MCF 10A (cell line): ENCODE data around the gene SPDYA. TPM values are rescaled to one million over a fixed set of nuclear protein-coding genes. Genes with fewer than 3 reads are reported as not detected.

Experiments
- Bru-seq: library from RNA; stranded (reverse); fragments of 400-500 nt; gene quantifications from one replicate; lab custom pipeline; 2021; lab: Mats Ljungman, UMichigan
- BruChase-seq, 2 experiments: library from RNA; stranded (reverse); fragments of 400-500 nt; gene quantifications; one replicate each; lab custom pipeline; 2021; lab: Mats Ljungman, UMichigan
- BruUV-seq: library from RNA; stranded (reverse); fragments of 400-500 nt; replicated peaks from 2 replicates; lab custom pipeline; 2021; lab: Mats Ljungman, UMichigan
- CTCF ChIA-PET: fragments of 300-600 bp; sonication (Branson Sonifier 250); formaldehyde crosslinking; extraction: SDS; loops from one replicate; lab custom pipeline; 2021; ENCODE audit warnings: antibody characterized with exemption, inconsistent platforms; lab: Yijun Ruan, JAX
- POLR2A ChIA-PET: fragments of 300-600, 350-650 bp; sonication (Branson Sonifier 250); formaldehyde crosslinking; extraction: SDS; loops from one replicate; lab custom pipeline; 2020; ENCODE audit warnings: antibody characterized with exemption, inconsistent platforms; lab: Yijun Ruan, JAX
- DNase-seq: peaks from one replicate; pipeline ENCODE4 v3.0.0-alpha.2; 2018; ENCODE audit not compliant: unreplicated experiment
- H3K27ac Mint-ChIP-seq: one replicate; pipeline ENCODE4 v1.8.0; 2022; ENCODE audit warnings: mild to moderate bottlenecking, low read depth, mixed read lengths; ENCODE audit not compliant: unreplicated experiment
- H3K27me3 Mint-ChIP-seq: one replicate; pipeline ENCODE4 v1.8.0; 2022; ENCODE audit warnings: mixed read lengths; ENCODE audit not compliant: insufficient read depth, unreplicated experiment
- H3K36me3 Mint-ChIP-seq: one replicate; pipeline ENCODE4 v1.8.0; 2022; ENCODE audit warnings: mild to moderate bottlenecking, moderate library complexity, mixed read lengths; ENCODE audit not compliant: insufficient read depth, unreplicated experiment
- H3K4me1 Mint-ChIP-seq: one replicate; pipeline ENCODE4 v1.8.0; 2022; ENCODE audit warnings: mixed read lengths; ENCODE audit not compliant: insufficient read depth, unreplicated experiment
- H3K4me3 Mint-ChIP-seq: one replicate; pipeline ENCODE4 v1.8.0; 2022; ENCODE audit warnings: mild to moderate bottlenecking, moderate library complexity, mixed read lengths; ENCODE audit not compliant: unreplicated experiment
- H3K9me3 Mint-ChIP-seq: one replicate; pipeline ENCODE4 v1.8.0; 2022; ENCODE audit warnings: mixed read lengths; ENCODE audit not compliant: unreplicated experiment
- CTCF ChIP-seq: fragments of 200-600 bp; IDR thresholded peaks from one replicate; pipeline ENCODE4 v1.8.0; 2022; ENCODE audit warnings: antibody characterized with exemption, mild to moderate bottlenecking; ENCODE audit not compliant: unreplicated experiment
- intact Hi-C: fragments of 100-400 bp; cut with micrococcal nuclease; formaldehyde crosslinking; loops from 2 replicates; pipeline ENCODE4 v1.14.1; 2022
- long read RNA-seq: library from polyadenylated mRNA; stranded (forward); transcript quantifications from one replicate; pipeline ENCODE4 v2.0.0, GENCODE V29; 2022
- total RNA-seq: library from RNA; stranded (reverse); gene quantifications from 2 replicates; pipeline ENCODE4 v1.2.3, GENCODE V29; 2022

SPDYA gene
- total RNA-seq: 2.6 and 2.8 TPM in 2 replicates
- Bru-seq, nascent RNA: percentile 75 among the genes with signal in this experiment
- BruChase-seq, experiment 1, labeled RNA remaining after a 6-hour chase: percentile 88 among the genes with signal in this experiment
- percentile 89 among the genes with signal in this experiment for BruChase-seq, experiment 2, labeled RNA remaining after a 2-hour chase
- long read RNA-seq, partial matches to known transcripts: 0 of 6 reads
- long read RNA-seq, other reads (novel, unspliced or antisense): 6 of 6 reads

- no peak for DNase-seq
- BruUV-seq: no TSS peak
- ChIA-PET CTCF (interaction anchor here (0.6 to 1.0 kb wide), 3 partner anchors 10 to 375 kb away, joined by 3 to 4 read pairs (median 3); no protein-coding TSS in a partner anchor), POLR2A (interaction anchor here (0.6 to 1.4 kb wide), 3 partner anchors 9 to 11 kb away, joined by 3 to 7 read pairs (median 5); no protein-coding TSS in a partner anchor)
- Mint-ChIP-seq H3K4me3 (no peak within 1 kb of the TSS), H3K27ac (no peak within 1 kb of the TSS), H3K4me1 (no peaks in the 10 kb centered on the region), H3K27me3 (no peaks in the 10 kb centered on the region), H3K36me3 (peaks cover 62% of the 10 kb centered on the region), H3K9me3 (no peaks in the 10 kb centered on the region)
- no peak for TF ChIP-seq CTCF
- intact Hi-C loops: no loop called here
These were observed at the start of gene SPDYA for GRCh38 chr2:28810384-28811285. Gene SPDYA (plus strand): TSS chr2:28810834. CDS start chr2:28816015, 5,181 bp downstream.

GRCh38 chr2:28761420-28761819 lies 49.2 kb upstream of the SPDYA start:
- no TSS peak for BruUV-seq
- no peak for DNase-seq
- Mint-ChIP-seq H3K36me3 (peaks cover 13% of the 10 kb centered on the region), H3K4me1 (peaks cover 30% of the 10 kb centered on the region), H3K27me3 (no peaks in the 10 kb centered on the region), H3K4me3 (no peak overlapping the region), H3K27ac (no peak overlapping the region), H3K9me3 (no peaks in the 10 kb centered on the region)
- ChIA-PET CTCF (interaction anchor here (0.8 to 1.8 kb wide), 2 partner anchors 32 to 167 kb away, joined by 3 to 12 read pairs; no protein-coding TSS in a partner anchor), POLR2A (interaction anchor here (0.7 to 2.1 kb wide), 8 partner anchors 8 to 167 kb away, joined by 3 to 7 read pairs (median 4); partner anchors contain the start of gene PPP1CB)
- intact Hi-C loops: no loop called here
- no peak for TF ChIP-seq CTCF

- peaks cover 16% of the 10 kb centered on the region for H3K9me3 Mint-ChIP-seq
- DNase-seq: no peak
- no peak overlapping the region for H3K4me3 Mint-ChIP-seq
- no TSS peak for BruUV-seq
- ChIA-PET POLR2A (interaction anchor here (1.3 kb wide), 1 partner anchor 171 kb away, joined by 4 read pairs; no protein-coding TSS in a partner anchor), CTCF (interaction anchor here (0.8 to 1.3 kb wide), 2 partner anchors 10 to 17 kb away, joined by 3 read pairs; no protein-coding TSS in a partner anchor)
- intact Hi-C loops: no loop called here
- H3K27me3 Mint-ChIP-seq: no peaks in the 10 kb centered on the region
- H3K36me3 Mint-ChIP-seq: peaks cover 24% of the 10 kb centered on the region
- no peak for TF ChIP-seq CTCF
- H3K27ac Mint-ChIP-seq: no peak overlapping the region
- peaks cover 15% of the 10 kb centered on the region for H3K4me1 Mint-ChIP-seq
These were observed 45.5 kb upstream of the SPDYA start for GRCh38 chr2:28764909-28765711.
